ENCODE data around the gene CRYBG3.

Gene CRYBG3

DNA sequence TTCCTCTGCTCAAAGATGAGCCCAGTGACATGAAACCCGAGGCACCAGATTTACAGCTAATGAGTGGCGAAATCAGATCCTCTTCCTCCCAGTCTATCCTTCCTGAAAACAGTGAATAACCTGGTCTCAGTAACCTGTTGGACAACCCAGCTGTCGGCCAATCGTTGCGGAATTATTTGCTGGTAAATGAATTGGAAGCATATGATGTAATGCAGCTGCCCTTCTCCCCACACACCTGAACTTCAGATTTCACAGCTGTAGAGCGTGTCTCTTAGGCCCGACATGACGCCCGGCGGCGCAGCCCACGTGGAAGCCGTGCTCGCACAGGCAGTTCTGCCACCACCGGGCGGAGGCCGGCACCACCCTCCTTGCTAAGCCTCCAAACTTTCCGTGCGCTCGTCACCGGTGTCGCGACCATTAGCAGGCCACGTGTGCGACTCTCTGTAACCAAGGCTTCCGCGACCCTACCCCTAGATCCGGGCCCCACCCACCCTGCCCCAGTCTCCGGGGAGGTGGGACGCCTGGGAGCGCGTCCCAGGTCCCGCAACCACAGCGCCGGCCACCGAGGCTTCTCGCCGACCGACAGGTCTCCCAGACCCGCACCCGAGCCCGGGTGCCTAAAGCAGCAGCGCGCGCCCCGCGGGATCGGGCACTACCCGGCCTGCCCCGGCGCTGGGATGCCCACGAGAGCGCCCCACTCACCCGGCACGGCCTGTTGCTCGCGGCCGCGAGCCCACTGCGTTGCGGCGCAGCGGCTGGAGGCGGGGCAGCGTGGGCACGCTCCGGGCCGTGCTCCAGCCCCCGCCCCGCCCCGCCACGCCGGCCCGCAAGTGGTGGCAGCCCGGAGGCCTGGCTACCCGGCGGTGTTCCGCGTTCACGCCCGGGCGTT, 150.1 kb downstream of the CRYBG3 start, which contains the start of gene RIOX2:
RIOX2 (minus strand) TSS at position 753 of the 889 bp plus-strand sequence. CDS start 4,838 bp downstream, outside the sequence.
- peak; percentile 85 for DNase-seq
- peak within 1 kb of the TSS; percentile 74 for H3K4me3 ChIP-seq (ENCODE audit: low read depth, low read length)
- no peaks in the 10 kb centered on the region for H3K27me3 ChIP-seq
- peaks cover 3% of the 10 kb centered on the region for H3K36me3 ChIP-seq
- TF ChIP-seq, protein P1, sequence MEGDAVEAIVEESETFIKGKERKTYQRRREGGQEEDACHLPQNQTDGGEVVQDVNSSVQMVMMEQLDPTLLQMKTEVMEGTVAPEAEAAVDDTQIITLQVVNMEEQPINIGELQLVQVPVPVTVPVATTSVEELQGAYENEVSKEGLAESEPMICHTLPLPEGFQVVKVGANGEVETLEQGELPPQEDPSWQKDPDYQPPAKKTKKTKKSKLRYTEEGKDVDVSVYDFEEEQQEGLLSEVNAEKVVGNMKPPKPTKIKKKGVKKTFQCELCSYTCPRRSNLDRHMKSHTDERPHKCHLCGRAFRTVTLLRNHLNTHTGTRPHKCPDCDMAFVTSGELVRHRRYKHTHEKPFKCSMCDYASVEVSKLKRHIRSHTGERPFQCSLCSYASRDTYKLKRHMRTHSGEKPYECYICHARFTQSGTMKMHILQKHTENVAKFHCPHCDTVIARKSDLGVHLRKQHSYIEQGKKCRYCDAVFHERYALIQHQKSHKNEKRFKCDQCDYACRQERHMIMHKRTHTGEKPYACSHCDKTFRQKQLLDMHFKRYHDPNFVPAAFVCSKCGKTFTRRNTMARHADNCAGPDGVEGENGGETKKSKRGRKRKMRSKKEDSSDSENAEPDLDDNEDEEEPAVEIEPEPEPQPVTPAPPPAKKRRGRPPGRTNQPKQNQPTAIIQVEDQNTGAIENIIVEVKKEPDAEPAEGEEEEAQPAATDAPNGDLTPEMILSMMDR (IDR thresholded peaks at IDR 0.05; ENCODE audit: low read depth, low read length) = peak; percentile 6; the same call in 1 of the 2 replicates
- H3K4me1 ChIP-seq = no peaks in the 10 kb centered on the region; the same call in 1 of the 2 replicates
- H3K9me3 ChIP-seq = no peaks in the 10 kb centered on the region

DNA sequence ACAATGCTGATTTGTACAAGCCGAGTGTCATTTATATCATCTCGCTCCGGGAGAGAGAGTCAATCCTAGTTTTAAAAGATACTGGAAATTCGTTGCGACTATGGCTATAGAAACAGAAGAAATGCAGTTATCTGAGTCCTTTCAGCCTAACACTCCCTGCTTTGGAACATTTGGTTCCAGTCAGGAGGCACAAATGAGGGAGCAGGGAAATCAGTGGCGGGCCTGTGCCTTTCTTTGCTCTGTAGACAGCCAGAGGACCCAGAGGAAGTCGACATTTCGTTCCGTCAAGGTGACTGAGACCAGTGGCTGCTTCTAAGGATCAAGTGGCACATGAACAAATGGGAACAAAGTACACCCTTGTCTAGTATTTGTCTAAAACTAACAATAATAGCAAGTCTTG, 151.2 kb downstream of the CRYBG3 start:
- DNase-seq = no peak
- no peaks in the 10 kb centered on the region for H3K27me3 ChIP-seq
- no peaks in the 10 kb centered on the region for H3K9me3 ChIP-seq
- no peaks in the 10 kb centered on the region for H3K36me3 ChIP-seq
- H3K4me1 ChIP-seq = no peaks in the 10 kb centered on the region; the same call in 1 of the 2 replicates
- TF ChIP-seq, protein P1 (IDR thresholded peaks at IDR 0.05; ENCODE audit: low read depth, low read length) = no peak
- H3K4me3 ChIP-seq (ENCODE audit: low read depth, low read length) = peak overlapping the region; percentile 74; the same call in 1 of the 2 replicates

DNA sequence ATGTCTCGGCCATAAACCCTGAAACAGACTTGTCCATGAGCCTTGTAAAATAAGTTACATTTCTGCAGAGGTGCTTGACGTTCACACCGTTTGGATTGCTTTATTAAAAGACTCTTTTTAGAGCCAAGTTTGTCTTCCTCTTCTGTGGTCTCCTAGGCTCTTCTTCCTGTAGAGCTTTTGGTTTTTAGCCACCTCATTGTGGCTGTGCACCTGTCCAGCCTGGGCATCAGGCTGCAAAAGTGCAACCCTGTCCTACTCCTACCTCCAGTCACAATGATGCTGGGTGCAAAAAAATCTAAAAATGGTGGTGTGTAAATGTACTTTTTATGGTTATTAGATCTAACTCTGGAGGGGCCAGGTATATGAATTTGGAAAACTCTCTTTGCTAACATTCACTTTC, 153.2 kb downstream of the CRYBG3 start:
- Histone ChIP-seq H3K4me3 (ENCODE audit: low read depth, low read length) (no peak overlapping the region), H3K27me3 (no peaks in the 10 kb centered on the region), H3K9me3 (no peaks in the 10 kb centered on the region), H3K36me3 (no peaks in the 10 kb centered on the region), H3K4me1 (no peaks in the 10 kb centered on the region)
- TF ChIP-seq, protein P1 (IDR thresholded peaks at IDR 0.05; ENCODE audit: low read depth, low read length) = no peak
- DNase-seq = no peak

DNA sequence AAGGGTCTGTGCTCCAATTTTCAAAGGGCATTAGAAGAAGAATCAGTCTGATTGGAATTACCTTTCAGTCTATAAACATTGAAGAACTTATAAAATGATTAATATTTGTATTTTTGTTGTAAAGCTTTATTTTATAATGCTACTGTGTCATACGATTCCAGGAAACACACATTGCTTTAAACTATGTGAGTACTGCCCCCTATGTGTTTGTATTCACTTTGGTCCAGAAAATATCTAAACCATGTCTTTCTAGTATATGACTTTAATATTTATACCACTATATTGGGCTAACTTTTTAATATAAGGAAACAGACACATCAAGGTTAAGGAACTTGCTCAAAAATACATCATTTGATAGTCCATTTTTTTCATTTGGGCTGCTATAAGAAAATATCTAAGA, 153.7 kb downstream of the CRYBG3 start:
- TF ChIP-seq, protein P1 (IDR thresholded peaks at IDR 0.05; ENCODE audit: low read depth, low read length) = peak; percentile 26; the same call in 1 of the 2 replicates
- Histone ChIP-seq H3K27me3 (no peaks in the 10 kb centered on the region), H3K36me3 (no peaks in the 10 kb centered on the region), H3K4me1 (no peaks in the 10 kb centered on the region), H3K4me3 (ENCODE audit: low read depth, low read length) (no peak overlapping the region), H3K9me3 (no peaks in the 10 kb centered on the region)
- DNase-seq = no peak

DNA sequence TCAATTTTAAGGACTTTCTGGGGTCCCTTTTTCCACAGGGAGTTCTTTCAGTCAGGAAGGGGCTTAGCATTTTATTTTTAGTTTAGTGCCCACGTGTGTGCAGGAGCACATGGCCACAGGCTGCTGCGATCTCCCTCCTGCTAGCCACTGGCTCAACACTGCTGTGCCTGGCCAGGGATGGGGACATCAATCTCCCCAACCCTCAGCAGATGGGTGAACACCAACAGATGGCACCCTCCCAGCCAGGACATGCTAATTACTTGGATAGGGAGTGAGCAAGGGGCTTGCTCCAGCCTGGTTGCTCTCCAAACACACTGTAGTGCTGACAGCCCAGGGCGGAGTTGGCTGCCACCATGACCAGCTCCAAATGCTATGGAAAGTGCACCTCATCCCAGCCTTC, 157.8 kb downstream of the CRYBG3 start:
- no peaks in the 10 kb centered on the region for H3K4me1 ChIP-seq
- no peaks in the 10 kb centered on the region for H3K27me3 ChIP-seq
- no peaks in the 10 kb centered on the region for H3K9me3 ChIP-seq
- H3K4me3 ChIP-seq (ENCODE audit: low read depth, low read length) = no peak overlapping the region
- H3K36me3 ChIP-seq = no peaks in the 10 kb centered on the region
- TF ChIP-seq, protein P1 (IDR thresholded peaks at IDR 0.05; ENCODE audit: low read depth, low read length) = no peak
- DNase-seq = peak; percentile 28

DNA sequence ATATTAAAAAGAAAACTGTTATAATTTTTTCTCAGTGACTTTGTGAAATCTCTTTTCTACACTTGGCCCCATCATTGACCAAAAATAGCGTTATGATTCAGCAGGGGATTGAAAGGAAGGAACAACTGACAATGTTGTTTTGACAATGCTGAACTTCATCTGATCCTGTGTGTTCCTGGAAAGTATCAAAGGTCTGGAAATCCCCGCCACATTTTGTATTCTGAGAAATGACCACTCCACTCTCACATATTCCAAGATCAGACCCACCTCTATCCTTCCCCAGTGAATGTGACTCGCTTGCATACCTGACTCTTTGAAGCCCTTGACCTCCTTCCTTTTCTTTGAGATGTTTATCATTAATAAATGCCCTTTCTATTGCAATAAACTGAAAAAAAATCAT, 160.1 kb downstream of the CRYBG3 start:
- TF ChIP-seq, protein P1 (IDR thresholded peaks at IDR 0.05; ENCODE audit: low read depth, low read length) = no peak
- Histone ChIP-seq H3K4me1 (no peaks in the 10 kb centered on the region), H3K9me3 (no peaks in the 10 kb centered on the region), H3K4me3 (ENCODE audit: low read depth, low read length) (no peak overlapping the region), H3K36me3 (no peaks in the 10 kb centered on the region), H3K27me3 (no peaks in the 10 kb centered on the region)
- DNase-seq = no peak

Data from BE2C (cell line).